HL-60 (cell line): ENCODE measurements around the gene STEAP2.

Experiments
- TF ChIP-seq, protein P1 (sequence below): IDR thresholded peaks from one replicate; pipeline ENCODE4 v1.5.1; 2011; ENCODE audit warnings: low read length, control low read depth, inconsistent platforms; ENCODE audit not compliant: insufficient read depth
- TF ChIP-seq, protein P2 (sequence below): IDR thresholded peaks from 2 replicates; pipeline ENCODE4 v1.6.1; 2012; ENCODE audit warnings: low read depth; ENCODE audit not compliant: insufficient replicate concordance

DNA sequence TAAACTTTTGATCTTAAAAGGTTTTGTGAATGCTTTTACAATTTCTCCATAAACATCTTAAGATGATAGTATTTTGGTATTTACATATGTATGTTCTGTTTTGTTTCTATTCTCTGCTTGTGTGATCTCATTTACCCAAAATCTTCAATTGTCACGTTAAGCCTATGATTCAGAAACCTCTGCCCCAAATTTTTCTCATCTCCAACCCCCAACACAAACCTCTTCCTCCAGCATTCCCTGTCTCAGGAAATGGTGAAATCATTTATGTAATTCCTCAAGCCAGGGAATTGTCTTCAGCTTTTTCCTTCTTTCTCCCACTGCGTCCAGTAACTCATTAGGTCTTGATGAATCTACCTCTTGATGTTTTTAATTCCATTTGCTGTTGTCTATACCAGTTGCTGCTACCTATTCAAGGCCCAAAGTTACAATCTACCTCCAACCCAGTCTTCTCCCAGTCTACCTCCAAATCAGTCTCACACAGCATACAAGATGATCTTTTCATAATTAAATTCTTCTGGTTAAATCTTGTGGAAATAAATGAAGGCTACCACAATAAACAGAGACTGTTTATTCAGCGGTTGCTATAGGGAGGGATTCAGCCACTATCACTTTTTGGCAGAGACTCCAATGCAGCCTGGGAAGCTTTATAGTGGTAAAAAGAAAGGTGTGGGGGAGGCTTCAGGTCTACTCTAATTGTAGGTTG, 39.2 kb downstream of the STEAP2 start:
- TF ChIP-seq, protein P1, sequence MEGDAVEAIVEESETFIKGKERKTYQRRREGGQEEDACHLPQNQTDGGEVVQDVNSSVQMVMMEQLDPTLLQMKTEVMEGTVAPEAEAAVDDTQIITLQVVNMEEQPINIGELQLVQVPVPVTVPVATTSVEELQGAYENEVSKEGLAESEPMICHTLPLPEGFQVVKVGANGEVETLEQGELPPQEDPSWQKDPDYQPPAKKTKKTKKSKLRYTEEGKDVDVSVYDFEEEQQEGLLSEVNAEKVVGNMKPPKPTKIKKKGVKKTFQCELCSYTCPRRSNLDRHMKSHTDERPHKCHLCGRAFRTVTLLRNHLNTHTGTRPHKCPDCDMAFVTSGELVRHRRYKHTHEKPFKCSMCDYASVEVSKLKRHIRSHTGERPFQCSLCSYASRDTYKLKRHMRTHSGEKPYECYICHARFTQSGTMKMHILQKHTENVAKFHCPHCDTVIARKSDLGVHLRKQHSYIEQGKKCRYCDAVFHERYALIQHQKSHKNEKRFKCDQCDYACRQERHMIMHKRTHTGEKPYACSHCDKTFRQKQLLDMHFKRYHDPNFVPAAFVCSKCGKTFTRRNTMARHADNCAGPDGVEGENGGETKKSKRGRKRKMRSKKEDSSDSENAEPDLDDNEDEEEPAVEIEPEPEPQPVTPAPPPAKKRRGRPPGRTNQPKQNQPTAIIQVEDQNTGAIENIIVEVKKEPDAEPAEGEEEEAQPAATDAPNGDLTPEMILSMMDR: no peak
- TF ChIP-seq, protein P2, sequence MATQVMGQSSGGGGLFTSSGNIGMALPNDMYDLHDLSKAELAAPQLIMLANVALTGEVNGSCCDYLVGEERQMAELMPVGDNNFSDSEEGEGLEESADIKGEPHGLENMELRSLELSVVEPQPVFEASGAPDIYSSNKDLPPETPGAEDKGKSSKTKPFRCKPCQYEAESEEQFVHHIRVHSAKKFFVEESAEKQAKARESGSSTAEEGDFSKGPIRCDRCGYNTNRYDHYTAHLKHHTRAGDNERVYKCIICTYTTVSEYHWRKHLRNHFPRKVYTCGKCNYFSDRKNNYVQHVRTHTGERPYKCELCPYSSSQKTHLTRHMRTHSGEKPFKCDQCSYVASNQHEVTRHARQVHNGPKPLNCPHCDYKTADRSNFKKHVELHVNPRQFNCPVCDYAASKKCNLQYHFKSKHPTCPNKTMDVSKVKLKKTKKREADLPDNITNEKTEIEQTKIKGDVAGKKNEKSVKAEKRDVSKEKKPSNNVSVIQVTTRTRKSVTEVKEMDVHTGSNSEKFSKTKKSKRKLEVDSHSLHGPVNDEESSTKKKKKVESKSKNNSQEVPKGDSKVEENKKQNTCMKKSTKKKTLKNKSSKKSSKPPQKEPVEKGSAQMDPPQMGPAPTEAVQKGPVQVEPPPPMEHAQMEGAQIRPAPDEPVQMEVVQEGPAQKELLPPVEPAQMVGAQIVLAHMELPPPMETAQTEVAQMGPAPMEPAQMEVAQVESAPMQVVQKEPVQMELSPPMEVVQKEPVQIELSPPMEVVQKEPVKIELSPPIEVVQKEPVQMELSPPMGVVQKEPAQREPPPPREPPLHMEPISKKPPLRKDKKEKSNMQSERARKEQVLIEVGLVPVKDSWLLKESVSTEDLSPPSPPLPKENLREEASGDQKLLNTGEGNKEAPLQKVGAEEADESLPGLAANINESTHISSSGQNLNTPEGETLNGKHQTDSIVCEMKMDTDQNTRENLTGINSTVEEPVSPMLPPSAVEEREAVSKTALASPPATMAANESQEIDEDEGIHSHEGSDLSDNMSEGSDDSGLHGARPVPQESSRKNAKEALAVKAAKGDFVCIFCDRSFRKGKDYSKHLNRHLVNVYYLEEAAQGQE: no peak
